Left renal pelvis (tissue), 4 donors: ENCODE results near the gene NCF2. TPM values are rescaled to one million over a fixed set of nuclear protein-coding genes. Genes with fewer than 3 reads are reported as not detected.
"Not testable (repeated sequence)": the region's sequence is repeated elsewhere in the genome, so short reads cannot be mapped to it uniquely, and the experiment has no call there.

Experiments used
- DNase-seq, 4 donors: peaks; one replicate each; pipeline ENCODE4 v3.0.0-alpha.2; 2013; ENCODE audit warnings: low read depth in 4 of 4, low spot score in 3 of 4
- polyA plus RNA-seq, 4 donors: library from polyadenylated mRNA; unstranded; fragments of 120-200 nt; gene quantifications; one replicate each; pipeline ENCODE4 v1.2.1, GENCODE V29; 2013; ENCODE audit not compliant: insufficient read length in 4 of 4

NCF2 gene
- 10 to 100 TPM in 1 of 4 donors, 1 to 10 TPM in 3; 3.3 to 10.2 (median 4.9) TPM for polyA plus RNA-seq

DNA sequence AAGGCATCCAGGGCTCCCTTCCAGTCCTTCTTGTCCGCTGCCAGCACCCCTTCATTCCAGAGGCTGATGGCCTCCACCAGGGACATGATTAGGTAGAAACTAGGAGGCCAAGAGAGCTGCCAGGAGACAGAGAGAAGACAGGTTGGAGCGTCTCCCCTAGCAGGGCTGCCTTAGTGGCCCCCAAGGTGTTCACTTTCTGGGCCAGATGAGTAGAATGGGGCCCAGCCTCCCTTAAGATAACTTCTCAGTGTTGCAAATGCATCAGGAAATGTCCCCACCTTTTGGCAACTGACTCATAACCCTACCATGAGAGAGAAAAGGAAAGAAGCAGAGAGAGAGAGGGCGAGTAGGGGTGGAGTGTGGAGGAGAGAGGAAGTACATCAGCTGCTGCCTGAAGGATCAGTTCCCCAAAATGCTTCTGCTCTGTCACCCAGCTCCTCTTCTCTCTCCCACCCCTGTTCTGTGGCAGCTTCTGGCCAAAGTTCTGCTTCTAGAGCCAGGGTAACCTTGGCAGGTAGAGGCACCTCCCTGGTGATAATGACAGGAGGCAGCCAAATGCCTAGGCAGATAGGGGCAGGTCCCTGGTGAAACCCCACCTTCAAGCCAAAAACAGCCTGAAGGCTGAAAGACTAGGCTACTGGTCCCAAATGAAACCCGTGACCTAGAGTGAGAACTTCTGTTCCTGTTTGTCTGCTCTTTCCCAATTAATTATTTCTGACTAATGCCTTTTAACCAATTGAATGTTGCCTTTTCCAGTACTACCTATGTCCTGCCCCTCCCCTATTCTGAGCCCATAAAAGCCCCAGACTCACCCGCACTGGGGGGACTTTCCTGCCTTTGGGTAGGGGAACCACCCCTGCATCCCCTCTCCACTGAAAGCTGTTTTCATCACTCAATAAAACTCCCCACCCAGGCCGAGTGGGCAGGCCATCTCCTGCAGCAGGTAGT lies at the start of gene NCF2:
NCF2 (minus strand) TSS at position 216 of the 948 bp plus-strand sequence; CDS start at position 86, 130 bp downstream.
- no peak for DNase-seq

- DNase-seq, result no peak
Observed at GRCh38 chr1:183638649-183639387, 48.6 kb upstream of the NCF2 start.

DNA sequence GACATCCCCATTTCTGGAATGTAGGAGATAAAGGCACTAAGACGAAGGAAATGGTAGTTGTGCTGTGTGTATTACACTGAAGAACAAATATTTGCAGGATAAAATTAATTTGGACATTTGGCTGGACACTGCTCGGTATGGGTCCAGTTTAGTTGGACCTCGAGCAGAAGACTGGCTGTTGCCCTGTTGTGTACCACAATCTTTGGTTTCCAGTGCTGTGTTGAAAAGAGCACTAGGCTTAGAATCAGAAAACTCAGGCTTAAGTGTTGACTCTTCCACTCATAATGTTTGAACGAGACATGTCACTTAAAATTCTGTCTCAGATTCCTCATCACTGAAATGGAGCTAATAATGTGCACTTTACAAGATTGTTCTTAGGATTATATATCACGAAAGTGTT lies 46.5 kb upstream of the NCF2 start:
- DNase-seq, result no peak

DNA sequence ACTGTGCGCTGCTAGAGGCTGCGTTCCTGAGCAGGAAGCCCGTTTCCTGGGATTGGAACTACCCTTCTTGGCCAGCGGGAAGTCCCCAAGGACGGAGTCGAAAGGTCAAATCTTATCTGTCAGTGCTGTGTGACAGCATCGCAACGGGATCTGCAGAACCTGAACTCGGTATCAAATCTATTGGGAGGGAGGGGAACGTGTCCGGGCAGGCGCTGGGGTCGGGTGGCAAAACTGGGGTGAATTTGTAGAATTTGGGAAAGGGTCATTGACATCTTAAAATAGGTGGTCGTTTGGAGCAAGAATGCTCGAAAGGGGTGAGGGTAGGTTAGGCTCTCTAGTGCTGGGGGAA lies 46.0 kb upstream of the NCF2 start:
- no peak for DNase-seq

DNA sequence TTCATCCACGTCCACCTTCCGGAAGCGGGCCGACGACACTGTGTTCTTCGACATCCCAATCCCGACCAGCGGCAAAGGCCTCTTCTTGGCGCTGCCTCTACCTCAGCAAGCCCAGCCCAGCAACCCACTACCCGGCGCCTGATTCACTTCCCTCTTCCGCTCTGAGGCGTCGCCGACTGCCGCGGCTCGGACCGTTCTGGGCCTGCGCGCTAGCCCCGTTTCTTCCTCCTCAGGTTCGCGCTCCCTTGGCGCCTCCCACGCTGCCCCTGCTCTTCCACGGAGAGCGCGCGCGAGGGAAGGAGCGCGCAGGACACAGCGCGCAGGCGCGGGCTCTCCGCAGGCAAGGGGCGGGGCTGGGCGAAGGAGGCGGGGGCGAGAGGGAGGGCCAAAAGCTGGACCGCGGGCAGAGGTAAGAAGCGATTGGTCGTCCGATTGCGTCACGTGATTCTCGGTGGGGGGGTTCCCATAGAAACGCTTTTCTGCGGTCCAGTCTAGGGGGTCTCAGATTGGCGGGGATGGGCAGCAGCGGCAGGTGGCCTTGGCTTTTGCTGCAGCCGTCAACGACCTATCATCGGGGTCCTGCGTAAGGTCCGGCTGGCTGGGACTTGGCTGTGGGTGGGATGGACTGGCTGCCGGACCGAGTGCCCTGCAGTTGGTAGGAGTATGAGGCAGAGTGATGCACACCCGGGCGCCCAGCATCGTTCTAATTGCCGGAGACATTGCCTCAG lies 45.5 kb upstream of the NCF2 start, which contains the start of gene ARPC5:
ARPC5 (minus strand) TSS at position 178 of the 728 bp plus-strand sequence; CDS start at position 54, 124 bp downstream.
- peak; percentile 93 to 94 (median 93) for DNase-seq

- DNase-seq, result peak in 1 of 4 donors; percentile 21
Observed at GRCh38 chr1:183635099-183635605, 44.9 kb upstream of the NCF2 start.

- DNase-seq, result no peak
Observed at GRCh38 chr1:183634429-183635065, 44.3 kb upstream of the NCF2 start.

DNA sequence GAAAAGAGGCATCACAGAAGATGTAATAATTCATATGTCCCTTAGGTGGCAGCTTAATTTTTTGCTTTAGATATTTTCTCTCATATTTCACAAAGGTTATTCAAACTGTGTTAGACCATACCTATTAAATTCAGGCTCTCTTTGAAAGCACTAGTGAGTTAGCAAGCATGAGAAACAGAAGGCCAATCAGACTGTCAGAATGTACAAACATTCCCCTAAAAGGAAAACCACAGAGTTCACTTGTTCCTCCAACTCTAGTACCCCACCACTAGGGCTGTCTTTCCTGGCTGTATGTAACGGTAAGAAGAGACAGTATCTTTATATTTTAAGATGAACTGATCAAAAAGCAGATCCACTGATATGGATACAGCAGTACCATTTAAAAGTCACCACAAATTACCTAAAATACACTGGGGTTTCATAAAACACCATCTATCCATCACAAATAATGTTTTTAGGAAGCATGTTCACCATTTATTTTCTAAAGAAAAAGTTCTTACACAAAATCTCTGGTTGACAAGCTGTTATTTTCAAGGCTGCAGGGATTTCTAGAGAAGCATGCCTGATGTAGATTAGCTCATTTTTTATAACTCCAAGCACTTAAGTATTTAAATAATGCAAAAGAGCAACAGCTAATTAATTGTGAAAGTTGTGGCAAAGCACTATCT lies 43.6 kb upstream of the NCF2 start:
- DNase-seq, result peak in 2 of 4 donors; percentile 27 to 32

DNA sequence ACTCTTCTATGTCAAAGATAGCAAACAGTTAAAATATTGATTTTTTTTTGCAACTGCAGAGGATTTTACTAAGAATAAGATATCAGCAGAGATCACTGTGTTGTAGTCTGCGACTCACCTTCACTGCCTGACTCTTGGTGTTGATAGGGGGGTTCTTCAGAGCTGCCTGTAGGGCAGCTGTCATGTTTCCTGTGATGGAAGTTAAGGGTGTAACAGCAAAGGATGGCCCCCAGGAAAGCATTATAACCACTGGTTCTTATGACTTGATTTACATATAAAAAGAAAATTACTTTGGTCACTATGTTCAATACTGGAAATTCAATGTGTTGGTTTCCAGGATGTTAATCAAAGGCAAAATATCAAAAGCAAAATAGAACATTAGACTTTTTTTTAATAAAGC lies 42.7 kb upstream of the NCF2 start:
- no peak for DNase-seq

DNA sequence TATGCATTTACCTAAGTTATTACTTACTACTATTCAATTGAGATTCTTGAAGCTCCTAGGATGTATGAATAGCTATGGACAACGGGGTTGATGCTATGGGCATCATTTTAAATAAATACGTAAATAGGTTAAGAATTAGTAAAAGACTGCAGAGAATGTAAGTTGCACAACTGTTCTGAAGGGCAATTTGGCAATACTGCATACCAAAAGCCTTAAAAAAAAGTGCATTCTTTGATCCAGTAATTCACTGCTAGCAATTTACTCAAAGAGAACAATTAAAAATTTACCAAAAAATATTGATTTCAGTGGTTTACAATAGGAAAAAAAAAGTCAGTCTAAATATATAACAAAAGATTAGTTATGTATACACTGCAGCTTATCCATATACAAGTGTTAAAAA lies 41.9 kb upstream of the NCF2 start:
- DNase-seq, result no peak

GRCh38 chr1:183630748-183631147 lies 40.5 kb upstream of the NCF2 start:
- no peak for DNase-seq

DNA sequence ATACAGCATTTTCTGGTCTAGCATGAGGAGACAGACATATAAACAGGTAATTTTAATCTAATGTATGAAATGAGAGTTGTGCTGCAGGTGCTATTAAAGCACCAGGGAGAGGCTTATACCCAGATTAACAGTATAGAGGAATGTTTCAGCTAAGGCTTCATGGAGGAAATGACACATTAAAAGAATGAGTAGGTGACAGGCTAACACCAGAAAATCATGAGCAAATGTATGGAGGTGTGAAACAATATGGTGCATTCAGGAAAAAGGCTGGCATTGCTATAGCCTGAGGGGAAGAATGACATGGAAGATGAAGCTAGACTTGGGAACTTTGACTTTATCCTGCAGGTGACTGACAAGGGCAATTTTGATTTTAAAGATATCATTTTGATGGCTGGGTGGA lies 38.3 kb upstream of the NCF2 start:
- no peak for DNase-seq

DNA sequence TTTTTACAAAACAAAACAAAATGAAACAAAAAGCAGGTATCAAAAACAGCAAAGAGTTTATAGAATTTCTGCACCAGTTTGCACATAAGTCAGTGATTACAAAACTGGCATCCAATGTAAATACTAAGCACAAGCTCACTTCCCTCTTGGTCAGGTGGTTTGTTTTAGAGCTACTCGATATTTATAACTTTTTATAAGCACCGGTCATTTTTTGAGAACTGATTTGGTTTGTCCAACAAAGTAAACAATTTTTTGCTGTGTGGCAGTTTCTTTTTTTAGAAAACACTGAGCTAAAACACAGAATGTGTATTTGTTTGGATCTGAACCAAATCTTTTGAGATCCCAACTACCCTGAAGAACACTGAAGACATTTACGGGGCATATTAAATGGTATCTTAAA lies 36.0 kb upstream of the NCF2 start:
- not testable (repeated sequence) for DNase-seq

DNA sequence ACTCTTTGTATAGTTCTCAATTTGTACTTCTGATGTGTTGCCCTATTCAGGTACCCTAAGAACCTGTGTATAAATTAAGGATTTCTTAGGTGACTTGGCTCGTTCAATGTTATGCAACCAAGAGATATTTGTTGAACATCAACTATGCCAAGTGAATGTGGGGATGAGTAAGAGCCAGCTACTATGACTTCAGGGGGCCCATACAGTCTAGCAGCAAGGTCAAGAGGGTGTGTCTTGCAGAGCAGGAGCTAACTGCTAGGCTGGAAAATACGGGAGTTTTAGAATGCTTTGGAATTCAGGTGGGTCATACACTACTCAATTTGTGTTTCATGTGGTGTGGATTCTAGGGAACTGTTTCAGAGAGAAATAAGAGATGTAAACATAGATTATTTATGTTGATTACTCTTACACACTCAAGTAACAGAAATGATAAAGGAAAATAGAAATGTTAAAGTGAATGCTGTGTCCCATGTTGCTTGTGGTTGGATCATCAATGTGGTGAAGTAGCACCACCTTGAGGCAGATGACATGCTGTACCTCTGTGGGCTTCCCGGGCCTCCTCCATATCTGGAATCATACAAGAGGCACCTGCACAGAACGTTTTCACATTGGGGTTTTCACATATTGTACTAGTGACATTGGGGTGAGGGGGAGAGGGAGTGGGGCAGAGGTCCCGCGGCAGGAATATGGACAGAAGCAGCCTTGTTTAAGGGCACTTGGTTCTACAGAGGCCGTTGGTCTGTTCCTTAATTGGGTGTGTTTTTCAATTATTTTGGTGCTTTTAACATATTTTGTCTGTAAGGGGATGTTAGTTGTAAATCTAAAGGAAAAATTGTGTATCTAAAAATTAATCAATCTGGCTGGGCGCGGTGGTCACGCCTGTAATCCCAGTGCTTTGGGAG lies 32.9 kb upstream of the NCF2 start:
- DNase-seq, result peak in 3 of 4 donors; percentile 39 to 52 (median 48)

DNA sequence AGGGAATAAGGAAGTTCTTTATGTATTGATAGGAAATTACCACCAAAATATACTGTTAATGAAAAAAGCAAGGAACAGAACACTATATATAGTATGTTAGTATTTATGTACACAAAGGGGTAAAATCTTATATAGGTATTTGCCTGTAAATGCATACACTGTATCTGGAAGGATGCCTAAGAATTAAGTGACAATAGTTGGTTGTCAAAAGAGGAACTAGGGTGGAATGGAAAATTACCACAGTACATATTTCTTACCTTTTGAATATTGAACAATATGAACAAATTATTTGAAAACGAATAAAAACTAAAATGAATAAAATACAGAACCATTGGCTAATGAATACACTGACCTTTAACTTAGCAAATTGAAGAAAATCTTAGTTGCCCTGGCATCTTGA lies 31.8 kb upstream of the NCF2 start:
- no peak for DNase-seq

GRCh38 chr1:183620311-183620710 lies 30.1 kb upstream of the NCF2 start:
- no peak for DNase-seq

GRCh38 chr1:183619781-183620180 lies 29.5 kb upstream of the NCF2 start:
- DNase-seq, result no peak

- DNase-seq, result not testable (repeated sequence)
Observed at GRCh38 chr1:183618202-183618601, 27.9 kb upstream of the NCF2 start.
